ENCODE results near the gene IL3. TPM values are rescaled to one million over a fixed set of nuclear protein-coding genes. Genes with fewer than 3 reads are reported as not detected.

IL3 gene
- total RNA-seq, 1 donor from 2014 or later: not detected

- ATAC-seq (no peak), DNase-seq (ENCODE audit: low spot score) (no peak)
Observed at GRCh38 chr5:132025403-132025971, 35.0 kb upstream of the IL3 start.

- ATAC-seq (no peak), DNase-seq (ENCODE audit: low spot score) (no peak)
Observed at GRCh38 chr5:132026516-132027008, 33.9 kb upstream of the IL3 start.

DNA sequence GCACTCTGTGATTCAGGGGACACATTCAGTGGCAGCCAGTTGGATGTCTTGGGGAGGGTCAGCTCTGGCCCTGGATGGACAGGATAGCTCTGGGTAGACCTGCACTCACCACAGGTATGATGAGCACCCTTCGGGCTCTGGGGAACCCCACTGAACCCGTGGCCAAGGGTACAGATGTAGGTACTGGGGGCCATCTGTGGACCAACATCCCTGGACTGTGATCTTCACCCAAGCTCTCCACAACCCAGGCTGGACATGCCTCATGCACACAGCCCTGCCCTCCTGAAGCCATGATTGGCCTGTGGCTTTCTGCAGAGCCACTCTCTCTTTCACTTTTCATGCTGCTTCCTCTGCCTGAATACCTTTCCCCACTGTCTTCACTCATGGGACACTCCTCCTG, 33.4 kb upstream of the IL3 start:
- DNase-seq (ENCODE audit: low spot score) (no peak), ATAC-seq (no peak)

GRCh38 chr5:132029609-132030330, 30.7 kb upstream of the IL3 start:
- ATAC-seq: no peak

DNA sequence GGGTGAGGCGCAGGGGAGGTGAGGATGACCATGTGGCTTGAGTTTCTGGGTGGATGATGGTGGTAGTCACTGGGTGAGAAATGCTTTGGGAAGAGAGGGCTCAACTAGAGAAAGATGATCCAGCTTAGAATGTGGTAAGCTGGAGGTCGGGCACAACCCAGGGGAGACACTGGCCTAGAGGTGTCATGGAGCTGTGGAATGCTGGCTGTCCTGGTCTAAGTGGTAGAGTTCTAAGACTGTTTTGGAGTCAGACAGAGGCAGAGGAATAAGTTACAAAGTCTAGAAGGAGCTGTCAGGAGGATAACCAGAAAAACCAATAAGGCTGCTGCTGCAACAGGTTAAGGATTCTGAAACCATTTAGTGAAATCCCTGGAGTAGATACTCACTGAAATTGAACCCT, 29.8 kb upstream of the IL3 start:
- ATAC-seq (no peak), DNase-seq (ENCODE audit: low spot score) (no peak)

More at GRCh38 chr5:132029609-132030330, 30.7 kb upstream of the IL3 start:
- no peak for DNase-seq (ENCODE audit: low spot score)

GRCh38 chr5:132032196-132032595, 28.3 kb upstream of the IL3 start:
- no peak for DNase-seq (ENCODE audit: low spot score)
- ATAC-seq: no peak

GRCh38 chr5:132033122-132033521, 27.3 kb upstream of the IL3 start:
- ATAC-seq (no peak), DNase-seq (ENCODE audit: low spot score) (no peak)

- ATAC-seq (no peak), DNase-seq (ENCODE audit: low spot score) (no peak)
Observed at GRCh38 chr5:132037353-132037752, 23.1 kb upstream of the IL3 start.

DNA sequence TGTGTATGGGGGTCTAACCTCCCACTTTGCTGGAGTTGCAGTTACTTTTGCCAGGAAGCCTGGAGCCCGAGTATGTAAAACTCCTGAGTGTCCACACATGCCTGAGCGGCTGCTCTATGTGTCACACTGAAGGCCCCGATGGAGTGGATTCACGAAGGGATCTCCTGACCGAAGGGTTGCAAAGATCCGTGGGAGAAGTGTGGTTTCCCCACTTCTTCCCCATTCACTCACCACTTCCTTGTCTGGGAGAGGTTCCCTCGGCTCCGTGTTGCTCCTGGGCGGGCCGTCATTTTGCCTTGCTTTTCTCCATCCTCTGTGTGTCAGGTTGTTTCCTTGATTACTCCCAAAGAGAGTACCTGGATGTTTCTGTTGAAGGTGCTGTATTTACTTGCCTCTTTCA, 16.2 kb upstream of the IL3 start:
- ATAC-seq (no peak), DNase-seq (ENCODE audit: low spot score) (peak; percentile 35)

DNA sequence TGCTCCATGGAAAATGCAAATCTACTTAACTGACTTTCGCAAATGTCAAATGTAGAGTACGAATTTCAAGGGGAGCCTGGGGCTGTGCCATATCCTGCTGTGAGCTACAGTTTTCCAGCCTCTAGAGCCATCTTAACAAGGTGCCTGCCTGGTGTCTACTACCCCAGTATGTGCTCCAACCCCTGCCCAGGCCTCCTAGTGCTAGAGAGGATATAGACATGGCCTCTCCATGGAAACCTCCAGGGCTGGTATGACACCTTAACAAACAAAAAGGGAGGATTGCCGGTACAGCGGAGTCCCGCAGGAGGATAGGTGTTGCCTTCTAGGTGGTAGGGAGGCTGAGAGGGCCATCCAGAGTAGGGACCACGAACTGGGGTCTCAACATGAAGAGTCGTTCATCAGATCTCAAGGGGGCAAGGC, 13.6 kb upstream of the IL3 start:
- DNase-seq (ENCODE audit: low spot score) (peak; percentile 18), ATAC-seq (no peak)

DNA sequence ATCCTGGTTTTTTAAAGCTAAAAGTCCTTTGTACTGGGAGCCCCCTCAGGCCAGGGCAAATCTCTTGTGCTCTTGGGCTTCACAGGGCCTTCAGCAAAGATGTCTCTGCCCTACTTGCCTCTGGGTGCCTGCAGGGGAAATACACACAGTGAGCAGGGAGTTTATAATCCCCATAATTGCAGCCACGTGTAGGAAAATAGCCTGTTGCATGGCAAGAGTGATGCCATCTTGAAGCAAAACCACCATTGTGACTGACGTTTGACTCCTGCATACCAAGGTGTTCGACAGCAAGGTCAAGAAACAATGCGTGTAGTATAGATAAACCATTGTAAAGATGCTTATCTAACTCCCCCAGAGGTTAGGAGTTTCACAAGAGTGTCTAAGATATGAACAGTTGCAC, 11.4 kb upstream of the IL3 start:
- DNase-seq (ENCODE audit: low spot score) (peak; percentile 12), ATAC-seq (no peak)

- ATAC-seq (no peak), DNase-seq (ENCODE audit: low spot score) (peak; percentile 16)
Observed at GRCh38 chr5:132049559-132049958, 10.9 kb upstream of the IL3 start.

- ATAC-seq (peak; percentile 47), DNase-seq (ENCODE audit: low spot score) (peak; percentile 40)
Observed at GRCh38 chr5:132050136-132050535, 10.3 kb upstream of the IL3 start.

DNA sequence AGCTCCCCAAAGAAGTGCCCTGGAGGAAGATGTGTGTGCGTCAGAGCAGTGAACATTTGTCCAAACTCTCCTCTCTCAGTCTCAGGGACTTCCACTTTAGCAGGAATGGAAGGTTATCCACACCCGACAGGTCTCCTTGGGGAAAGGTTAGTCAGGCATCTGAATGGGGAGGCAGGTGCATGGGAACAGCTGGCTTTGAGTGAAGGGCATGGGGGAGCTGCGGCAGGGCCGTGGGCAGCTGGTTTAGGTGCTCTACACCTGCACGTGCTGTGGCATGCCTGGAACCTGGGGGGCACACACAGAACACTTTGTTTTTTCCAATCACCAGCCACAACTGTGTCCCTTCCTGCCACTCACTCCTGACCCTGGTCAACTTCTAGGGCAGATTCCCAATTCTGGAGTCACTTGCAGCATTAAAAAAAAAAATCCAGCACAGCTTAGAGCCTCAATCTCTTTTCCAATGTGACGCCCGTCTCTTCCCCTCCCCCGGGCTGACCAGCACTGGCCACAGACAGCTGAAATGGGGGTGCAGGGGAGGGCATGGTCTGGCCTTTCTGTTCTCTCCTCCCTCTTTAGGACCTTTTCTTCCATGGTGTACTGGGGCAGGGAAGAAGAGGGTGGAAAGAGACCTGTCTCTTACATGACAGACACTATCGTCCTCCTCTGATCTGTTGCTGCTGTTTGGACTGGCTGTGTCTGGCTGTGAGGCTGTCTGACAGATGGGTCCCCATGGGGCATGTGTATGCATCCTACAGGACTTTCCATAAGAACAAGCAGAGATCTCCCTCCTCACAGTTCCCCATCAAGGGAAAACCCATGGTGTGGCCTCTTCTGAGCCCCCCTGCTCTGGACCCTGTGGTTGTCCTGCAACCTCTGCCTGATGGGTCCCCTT, 9.5 kb upstream of the IL3 start:
- ATAC-seq (no peak), DNase-seq (ENCODE audit: low spot score) (peak; percentile 23)

- DNase-seq (ENCODE audit: low spot score) (peak; percentile 33), ATAC-seq (no peak)
Observed at GRCh38 chr5:132052520-132052919, 7.9 kb upstream of the IL3 start.

DNA sequence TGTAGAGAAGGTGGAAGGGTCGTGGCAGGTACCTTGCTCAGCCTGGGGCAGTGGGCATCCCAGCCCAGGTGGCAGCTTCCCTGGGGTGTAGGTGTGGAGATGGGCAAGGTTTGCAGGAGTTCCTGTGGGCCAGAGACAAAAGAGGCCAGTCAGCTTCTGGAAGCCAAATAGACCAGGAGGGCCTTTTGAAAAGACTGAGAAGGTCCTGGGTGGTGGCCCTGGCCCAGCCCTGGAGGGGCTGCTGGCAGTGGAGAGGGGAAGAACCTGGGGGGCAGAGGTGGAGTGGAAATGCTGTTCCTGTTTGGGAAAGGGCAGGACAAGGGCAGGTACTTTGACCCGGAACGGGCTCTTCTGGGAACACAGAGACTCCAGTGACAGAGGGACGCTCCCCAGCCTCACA, 7.0 kb upstream of the IL3 start:
- ATAC-seq: no peak
- DNase-seq (ENCODE audit: low spot score): no peak

- no peak for ATAC-seq
- DNase-seq (ENCODE audit: low spot score): peak; percentile 37
Observed at GRCh38 chr5:132054031-132054696, 6.3 kb upstream of the IL3 start.

GRCh38 chr5:132054697-132055440, 5.6 kb upstream of the IL3 start:
- DNase-seq (ENCODE audit: low spot score) (peak; percentile 15), ATAC-seq (no peak)

DNA sequence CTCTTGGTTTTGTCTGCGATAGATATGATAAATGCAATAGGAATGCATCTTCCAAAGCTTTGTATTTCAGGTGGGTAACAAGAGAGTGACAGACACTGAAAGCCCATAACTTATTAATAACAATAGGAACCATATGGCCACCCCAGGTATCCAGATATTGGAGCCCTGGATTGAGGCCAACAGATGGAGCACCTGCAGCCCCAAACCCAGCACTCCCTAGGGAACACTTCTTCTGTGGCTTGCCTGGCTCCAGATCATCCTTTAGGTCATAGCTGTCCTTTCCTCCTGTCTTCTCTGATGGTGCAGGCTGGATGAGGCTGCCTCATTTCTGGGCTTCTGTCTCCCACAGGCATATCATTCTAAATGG, 5.0 kb upstream of the IL3 start:
- ATAC-seq (no peak), DNase-seq (ENCODE audit: low spot score) (peak; percentile 26)

- ATAC-seq (no peak), DNase-seq (ENCODE audit: low spot score) (peak; percentile 22)
Observed at GRCh38 chr5:132055808-132056609, 4.4 kb upstream of the IL3 start.

All from left lobe of liver (tissue), 2 donors.